Peyer's patch (tissue), 4 donors: ENCODE results near the gene TRAF6.

Source experiments
- POLR2A ChIP-seq, 2 donors: fragments of 450-650 bp; IDR thresholded peaks; one replicate each; pipeline ENCODE4 v1.5.1; 2017; ENCODE audit warnings: antibody characterized with exemption in 2 of 2, mild to moderate bottlenecking in 2 of 2, moderate library complexity in 2 of 2
- TF ChIP-seq, protein P1 (sequence below), 6 experiments: fragments of 450-650 bp in 4 of 6; fragments of 200-600 bp in 2 of 6; sonication (generic) in 1 of 6; IDR thresholded peaks; one replicate each; pipeline ENCODE4 v1.5.1; 2017 to 2019; ENCODE audit warnings: antibody characterized with exemption in 6 of 6, mild to moderate bottlenecking in 3 of 6, moderate library complexity in 1 of 6

GRCh38 chr11:36487619-36488018 lies 22.5 kb downstream of the TRAF6 start:
- TF ChIP-seq, protein P1, sequence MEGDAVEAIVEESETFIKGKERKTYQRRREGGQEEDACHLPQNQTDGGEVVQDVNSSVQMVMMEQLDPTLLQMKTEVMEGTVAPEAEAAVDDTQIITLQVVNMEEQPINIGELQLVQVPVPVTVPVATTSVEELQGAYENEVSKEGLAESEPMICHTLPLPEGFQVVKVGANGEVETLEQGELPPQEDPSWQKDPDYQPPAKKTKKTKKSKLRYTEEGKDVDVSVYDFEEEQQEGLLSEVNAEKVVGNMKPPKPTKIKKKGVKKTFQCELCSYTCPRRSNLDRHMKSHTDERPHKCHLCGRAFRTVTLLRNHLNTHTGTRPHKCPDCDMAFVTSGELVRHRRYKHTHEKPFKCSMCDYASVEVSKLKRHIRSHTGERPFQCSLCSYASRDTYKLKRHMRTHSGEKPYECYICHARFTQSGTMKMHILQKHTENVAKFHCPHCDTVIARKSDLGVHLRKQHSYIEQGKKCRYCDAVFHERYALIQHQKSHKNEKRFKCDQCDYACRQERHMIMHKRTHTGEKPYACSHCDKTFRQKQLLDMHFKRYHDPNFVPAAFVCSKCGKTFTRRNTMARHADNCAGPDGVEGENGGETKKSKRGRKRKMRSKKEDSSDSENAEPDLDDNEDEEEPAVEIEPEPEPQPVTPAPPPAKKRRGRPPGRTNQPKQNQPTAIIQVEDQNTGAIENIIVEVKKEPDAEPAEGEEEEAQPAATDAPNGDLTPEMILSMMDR (IDR thresholded peaks at IDR 0.05), result no peak
- TF ChIP-seq POLR2A (IDR thresholded peaks at IDR 0.05), result no peak
